ENCODE results near the gene CDC42EP5.

GRCh38 chr19:54489341-54489740, 16.2 kb upstream of the CDC42EP5 start:
- TF ChIP-seq POLR2AphosphoS5 (IDR thresholded peaks at IDR 0.05; ENCODE audit: low read depth, low read length) = no peak
- TF ChIP-seq TAF1 (IDR thresholded peaks at IDR 0.05; ENCODE audit: borderline replicate concordance, low read depth, low read length) = no peak
